Activated naive CD4-positive, alpha-beta T cell treated with anti-CD3 and anti-CD28 coated beads, Interleukin-2, amount 50 U/mL, for 24 hours (primary cell): ENCODE measurements around the gene TRIM46.
"Not testable (repeated sequence)": the region's sequence is repeated elsewhere in the genome, so short reads cannot be mapped to it uniquely, and the experiment has no call there.

ENCODE experiments used
- H3K27ac Mint-ChIP-seq: one replicate; pipeline ENCODE4 v1.8.0; 2021; ENCODE audit warnings: mild to moderate bottlenecking, mixed read lengths
- H3K27me3 Mint-ChIP-seq: one replicate; pipeline ENCODE4 v1.8.0; 2021; ENCODE audit warnings: mixed read lengths
- H3K36me3 Mint-ChIP-seq: one replicate; pipeline ENCODE4 v1.8.0; 2021; ENCODE audit warnings: mixed read lengths
- H3K4me1 Mint-ChIP-seq: one replicate; pipeline ENCODE4 v1.8.0; 2021; ENCODE audit warnings: mixed read lengths
- H3K4me3 Mint-ChIP-seq: one replicate; pipeline ENCODE4 v1.8.0; 2021; ENCODE audit warnings: mild to moderate bottlenecking, mixed read lengths
- H3K9me3 Mint-ChIP-seq: one replicate; pipeline ENCODE4 v1.8.0; 2021; ENCODE audit warnings: mixed read lengths

The TRIM46 gene

GRCh38 chr1:155134322-155134721 is 39.3 kb upstream of the TRIM46 start:
- Mint-ChIP-seq H3K9me3 (no peaks in the 10 kb centered on the region), H3K4me1 (peaks cover 53% of the 10 kb centered on the region), H3K27me3 (no peaks in the 10 kb centered on the region), H3K27ac (no peak overlapping the region), H3K4me3 (peak overlapping the region; percentile 96), H3K36me3 (peaks cover 2% of the 10 kb centered on the region)

DNA sequence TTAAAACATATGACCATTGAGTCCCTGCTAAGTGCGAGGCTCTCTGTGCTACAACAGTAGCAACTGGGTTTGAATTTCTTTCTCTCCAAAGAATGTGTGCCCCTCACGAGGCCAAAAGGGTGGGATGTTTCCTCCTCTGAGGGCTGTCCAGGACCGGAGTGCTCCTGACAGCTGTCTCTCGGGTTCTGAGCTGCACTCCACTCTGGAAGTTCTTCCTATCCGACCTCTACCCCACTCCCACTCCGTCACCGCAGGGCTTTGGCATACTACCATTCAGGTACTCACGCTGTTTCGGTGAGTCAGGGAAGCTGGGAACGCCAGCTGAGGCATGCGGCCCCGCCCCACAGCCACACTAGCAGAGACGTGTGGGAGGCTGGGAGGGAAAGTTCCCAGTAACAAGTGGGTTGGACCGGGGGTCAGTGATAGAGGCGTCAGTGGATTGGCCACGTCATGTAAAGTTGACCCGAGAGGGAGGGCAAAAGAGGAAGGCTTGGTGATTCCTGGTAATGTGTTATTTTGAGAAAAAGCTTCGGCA is 38.7 kb upstream of the TRIM46 start:
- Mint-ChIP-seq H3K4me3 (peak overlapping the region; percentile 96), H3K9me3 (no peaks in the 10 kb centered on the region), H3K4me1 (peaks cover 47% of the 10 kb centered on the region), H3K27me3 (no peaks in the 10 kb centered on the region), H3K36me3 (peaks cover 2% of the 10 kb centered on the region), H3K27ac (peak overlapping the region; percentile 98)

DNA sequence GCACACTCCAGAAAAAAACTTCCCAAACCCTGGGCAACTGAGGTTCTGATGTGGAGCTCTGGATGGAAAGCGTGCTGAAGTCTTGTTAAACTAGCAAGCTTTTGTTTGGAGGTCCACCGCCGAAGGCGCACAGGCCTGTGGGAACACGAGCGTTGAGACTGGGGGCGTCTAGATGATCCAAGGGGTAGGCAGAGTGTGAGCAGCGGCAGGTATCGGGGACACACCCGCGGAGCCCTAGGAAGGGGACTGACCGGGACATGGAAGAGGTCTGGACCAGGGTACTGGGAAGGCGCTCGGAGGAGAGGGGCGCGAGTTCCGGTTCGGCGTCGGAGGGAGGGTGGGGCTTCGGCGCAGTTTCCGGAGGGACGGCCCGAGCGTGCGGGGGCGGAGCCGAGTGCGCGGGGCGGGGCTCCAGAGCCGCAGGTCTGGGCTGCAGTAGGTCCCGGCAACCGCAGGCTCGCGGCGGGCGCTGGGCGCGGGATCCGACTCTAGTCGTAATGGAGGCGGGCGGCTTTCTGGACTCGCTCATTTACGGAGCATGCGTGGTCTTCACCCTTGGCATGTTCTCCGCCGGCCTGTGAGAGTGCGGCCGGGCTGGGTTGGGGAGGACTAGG is 38.1 kb upstream of the TRIM46 start, which contains the start of gene SLC50A1:
SLC50A1 (plus strand) TSS at position 438 of the 614 bp plus-strand sequence; CDS start at position 498, 60 bp downstream.
- H3K27ac Mint-ChIP-seq, result peak within 1 kb of the TSS; percentile 98
- peaks cover 2% of the 10 kb centered on the region for H3K36me3 Mint-ChIP-seq
- H3K4me1 Mint-ChIP-seq, result peaks cover 46% of the 10 kb centered on the region
- H3K9me3 Mint-ChIP-seq, result no peaks in the 10 kb centered on the region
- H3K4me3 Mint-ChIP-seq, result peak within 1 kb of the TSS; percentile 96
- H3K27me3 Mint-ChIP-seq, result no peaks in the 10 kb centered on the region

DNA sequence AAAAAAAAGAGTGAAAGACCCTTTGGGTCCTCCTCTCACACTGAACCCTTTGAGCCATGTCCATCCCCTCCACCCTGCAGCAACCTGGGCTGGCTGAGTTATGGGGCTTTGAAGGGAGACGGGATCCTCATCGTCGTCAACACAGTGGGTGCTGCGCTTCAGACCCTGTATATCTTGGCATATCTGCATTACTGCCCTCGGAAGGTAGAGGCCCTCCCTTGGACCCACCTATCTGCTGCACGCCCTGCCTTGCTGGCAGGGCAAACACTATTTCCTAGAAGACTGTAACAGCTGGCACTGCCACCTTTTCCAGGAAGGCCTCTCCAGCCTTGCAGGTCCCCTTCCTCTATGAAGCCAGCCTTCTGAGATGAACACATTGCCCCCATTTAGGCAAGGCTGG is 36.9 kb upstream of the TRIM46 start:
- no peaks in the 10 kb centered on the region for H3K9me3 Mint-ChIP-seq
- peaks cover 42% of the 10 kb centered on the region for H3K4me1 Mint-ChIP-seq
- peaks cover 2% of the 10 kb centered on the region for H3K36me3 Mint-ChIP-seq
- no peaks in the 10 kb centered on the region for H3K27me3 Mint-ChIP-seq
- H3K4me3 Mint-ChIP-seq, result peak overlapping the region; percentile 96
- peak overlapping the region; percentile 98 for H3K27ac Mint-ChIP-seq

DNA sequence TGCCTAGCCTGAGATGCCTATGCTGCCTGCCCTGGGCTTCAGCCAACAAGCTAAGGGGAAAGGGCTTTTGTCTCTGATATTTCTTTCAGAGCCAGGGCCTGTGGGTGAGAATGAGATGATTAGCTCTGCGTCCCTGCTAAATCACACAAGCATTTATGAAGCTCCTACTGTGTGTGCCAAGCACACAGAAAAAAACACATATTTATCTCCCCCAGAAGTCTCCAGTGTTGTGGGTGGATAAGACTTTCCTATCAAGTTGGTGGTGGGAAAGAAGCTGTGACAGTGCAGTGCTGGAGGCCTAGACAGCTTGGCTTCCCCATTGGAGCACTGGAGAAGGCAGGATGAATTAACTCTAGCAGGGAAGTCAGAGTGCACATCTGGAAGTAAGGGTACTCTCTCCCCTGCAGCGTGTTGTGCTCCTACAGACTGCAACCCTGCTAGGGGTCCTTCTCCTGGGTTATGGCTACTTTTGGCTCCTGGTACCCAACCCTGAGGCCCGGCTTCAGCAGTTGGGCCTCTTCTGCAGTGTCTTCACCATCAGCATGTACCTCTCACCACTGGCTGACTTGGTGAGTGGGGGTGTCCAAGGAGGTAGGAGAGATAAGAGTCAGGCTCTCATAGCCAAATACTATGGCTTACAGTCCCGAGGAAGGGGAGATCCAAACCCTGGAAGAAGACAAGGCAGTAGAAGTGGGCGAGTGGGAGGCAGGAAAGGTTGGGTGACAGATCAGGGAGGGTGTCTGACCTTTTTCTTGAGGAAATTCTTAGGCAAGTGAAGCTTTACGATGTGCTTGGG is 36.3 kb upstream of the TRIM46 start:
- Mint-ChIP-seq H3K36me3 (peaks cover 2% of the 10 kb centered on the region), H3K27me3 (no peaks in the 10 kb centered on the region), H3K9me3 (no peaks in the 10 kb centered on the region), H3K4me3 (peak overlapping the region; percentile 96), H3K4me1 (peaks cover 42% of the 10 kb centered on the region), H3K27ac (peak overlapping the region; percentile 80)

GRCh38 chr1:155139895-155140629 is 33.6 kb upstream of the TRIM46 start, which contains the start of gene DPM3:
DPM3 (minus strand) TSS chr1:155140531; CDS start chr1:155140240, 291 bp downstream.
- Mint-ChIP-seq H3K36me3 (peaks cover 2% of the 10 kb centered on the region), H3K27ac (peak within 1 kb of the TSS; percentile 93), H3K9me3 (no peaks in the 10 kb centered on the region), H3K4me3 (peak within 1 kb of the TSS; percentile 93), H3K27me3 (no peaks in the 10 kb centered on the region), H3K4me1 (peaks cover 36% of the 10 kb centered on the region)

GRCh38 chr1:155140630-155140953 is 33.1 kb upstream of the TRIM46 start:
- Mint-ChIP-seq H3K36me3 (peaks cover 2% of the 10 kb centered on the region), H3K9me3 (no peaks in the 10 kb centered on the region), H3K27ac (peak overlapping the region; percentile 93), H3K4me3 (peak overlapping the region; percentile 93), H3K27me3 (peaks cover under 1% of the 10 kb centered on the region), H3K4me1 (peaks cover 33% of the 10 kb centered on the region)

DNA sequence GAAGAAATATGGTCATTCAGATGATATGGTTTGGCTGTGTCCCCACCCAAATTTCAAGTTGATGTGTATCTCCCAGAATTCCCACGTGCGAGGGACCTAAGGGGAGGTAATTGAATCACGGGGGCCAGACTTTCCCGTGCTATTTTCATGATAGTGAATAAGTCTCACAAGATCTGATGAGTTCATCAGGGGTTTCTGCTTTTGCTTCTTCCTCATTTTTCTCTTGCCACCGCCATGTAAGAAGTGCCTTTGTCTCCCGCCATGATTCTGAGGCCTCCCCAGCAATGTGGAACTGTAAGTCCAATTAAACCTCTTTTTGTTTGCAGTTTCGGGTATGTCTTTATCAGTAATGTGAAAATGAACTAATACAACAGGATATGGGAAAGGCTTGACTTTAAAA is 31.9 kb upstream of the TRIM46 start:
- peaks cover 2% of the 10 kb centered on the region for H3K36me3 Mint-ChIP-seq
- H3K4me1 Mint-ChIP-seq, result peaks cover 28% of the 10 kb centered on the region
- peaks cover 1% of the 10 kb centered on the region for H3K27me3 Mint-ChIP-seq
- no peak overlapping the region for H3K27ac Mint-ChIP-seq
- no peak overlapping the region for H3K4me3 Mint-ChIP-seq
- H3K9me3 Mint-ChIP-seq, result no peaks in the 10 kb centered on the region

GRCh38 chr1:155145491-155145890 is 28.2 kb upstream of the TRIM46 start:
- Mint-ChIP-seq H3K27ac (no peak overlapping the region), H3K4me3 (no peak overlapping the region), H3K9me3 (no peaks in the 10 kb centered on the region), H3K4me1 (peaks cover 2% of the 10 kb centered on the region), H3K27me3 (peaks cover 1% of the 10 kb centered on the region), H3K36me3 (no peaks in the 10 kb centered on the region)

DNA sequence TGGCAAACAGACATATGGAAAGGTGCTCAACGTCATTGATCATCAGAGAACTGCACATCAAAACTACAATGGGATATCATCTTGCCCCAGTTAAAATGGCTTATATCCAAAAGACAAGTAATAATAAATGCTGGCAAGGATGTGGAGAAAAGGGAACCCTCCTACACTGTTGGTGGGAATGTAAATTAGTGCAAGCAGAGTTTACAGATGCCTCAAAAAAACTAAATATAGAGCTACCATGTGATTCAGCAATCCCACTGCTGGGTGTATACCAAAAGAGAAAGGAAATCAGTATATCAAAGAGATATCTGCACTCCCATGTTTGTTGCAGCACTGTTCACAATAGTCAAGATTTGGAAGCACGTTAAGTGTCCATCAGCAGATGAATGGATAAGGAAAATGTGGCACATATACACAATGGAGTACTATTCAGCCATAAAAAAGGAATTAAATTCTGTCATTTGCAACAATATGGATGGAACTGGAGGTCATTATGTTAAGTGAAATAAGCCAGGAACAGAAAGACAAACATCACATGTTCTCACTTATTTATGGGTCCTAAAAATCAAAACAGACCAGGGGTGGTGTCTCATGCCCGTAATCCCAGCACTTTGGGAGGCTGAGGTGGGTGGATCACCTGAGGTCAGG is 17.5 kb upstream of the TRIM46 start:
- H3K27ac Mint-ChIP-seq, H3K27me3 Mint-ChIP-seq, H3K9me3 Mint-ChIP-seq, H3K4me1 Mint-ChIP-seq, H3K4me3 Mint-ChIP-seq, H3K36me3 Mint-ChIP-seq: not testable (repeated sequence)

DNA sequence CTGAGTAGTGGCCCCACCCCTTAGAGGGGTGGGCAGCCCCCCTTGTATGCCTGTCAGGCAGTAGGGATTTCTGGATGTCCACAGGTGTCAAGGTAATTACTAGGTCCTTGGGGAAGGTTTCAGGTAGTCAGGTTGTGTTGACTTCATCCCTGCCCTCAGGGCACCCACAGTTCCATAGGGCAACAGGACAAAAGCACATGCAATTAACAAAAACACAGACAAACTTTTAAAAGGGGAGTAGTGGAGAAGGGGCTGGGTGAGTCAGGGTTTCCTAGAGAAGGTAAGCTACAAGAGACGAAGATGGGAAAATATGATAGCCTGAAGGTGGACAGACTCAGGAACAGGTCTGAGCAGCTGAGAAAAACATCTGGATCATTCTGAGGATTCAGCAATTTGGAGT is 14.7 kb upstream of the TRIM46 start:
- Mint-ChIP-seq H3K36me3 (no peaks in the 10 kb centered on the region), H3K4me3 (no peak overlapping the region), H3K9me3 (no peaks in the 10 kb centered on the region), H3K27ac (no peak overlapping the region), H3K27me3 (no peaks in the 10 kb centered on the region), H3K4me1 (no peaks in the 10 kb centered on the region)

- H3K36me3 Mint-ChIP-seq, result no peaks in the 10 kb centered on the region
- H3K9me3 Mint-ChIP-seq, result no peaks in the 10 kb centered on the region
- no peak overlapping the region for H3K27ac Mint-ChIP-seq
- no peaks in the 10 kb centered on the region for H3K4me1 Mint-ChIP-seq
- no peak overlapping the region for H3K4me3 Mint-ChIP-seq
- no peaks in the 10 kb centered on the region for H3K27me3 Mint-ChIP-seq
These were observed 13.5 kb upstream of the TRIM46 start for GRCh38 chr1:155160128-155160527.

- H3K4me1 Mint-ChIP-seq, H3K9me3 Mint-ChIP-seq, H3K36me3 Mint-ChIP-seq, H3K27me3 Mint-ChIP-seq, H3K27ac Mint-ChIP-seq, H3K4me3 Mint-ChIP-seq: not testable (repeated sequence)
These were observed 11.0 kb upstream of the TRIM46 start for GRCh38 chr1:155162631-155163030.

GRCh38 chr1:155163785-155164184 is 9.9 kb upstream of the TRIM46 start:
- H3K4me1 Mint-ChIP-seq, result peaks cover 13% of the 10 kb centered on the region
- H3K36me3 Mint-ChIP-seq, H3K27ac Mint-ChIP-seq, H3K27me3 Mint-ChIP-seq, H3K9me3 Mint-ChIP-seq, H3K4me3 Mint-ChIP-seq: not testable (repeated sequence)

- peaks cover 13% of the 10 kb centered on the region for H3K4me1 Mint-ChIP-seq
- not testable (repeated sequence) for H3K9me3 Mint-ChIP-seq, H3K27ac Mint-ChIP-seq, H3K36me3 Mint-ChIP-seq, H3K27me3 Mint-ChIP-seq, H3K4me3 Mint-ChIP-seq
These were observed 9.0 kb upstream of the TRIM46 start for GRCh38 chr1:155164625-155165024.
